OCI-LY1 (cell line): Measurements from ENCODE around the gene TNFRSF6B.

Source experiments
- H2AFZ ChIP-seq: fragments of 200-600 bp; sonication (generic), shearing (Covaris generic); 2 replicates; pipeline ENCODE4 v1.6.0; 2014; ENCODE audit warnings: antibody characterized with exemption, mild to moderate bottlenecking, low read length
- H3F3A ChIP-seq: fragments of 200-600 bp; sonication (generic), shearing (Covaris generic); 2 replicates; pipeline ENCODE4 v1.6.0; 2014; ENCODE audit warnings: mild to moderate bottlenecking, antibody characterized with exemption, low read length, moderate library complexity; ENCODE audit not compliant: insufficient read depth
- H3K27ac ChIP-seq: fragments of 200-600 bp; sonication (generic); 2 replicates; pipeline ENCODE4 v1.5.1; 2014; ENCODE audit warnings: low read length, mixed run types, mild to moderate bottlenecking, low read depth; ENCODE audit not compliant: poor library complexity, severe bottlenecking
- H3K27me3 ChIP-seq: fragments of 200-600 bp; sonication (generic); 2 replicates; pipeline ENCODE4 v1.6.0; 2014; ENCODE audit warnings: antibody characterized with exemption, mild to moderate bottlenecking, low read length, moderate library complexity; ENCODE audit not compliant: insufficient read depth
- H3K36me3 ChIP-seq: fragments of 200-600 bp; sonication (generic); 2 replicates; pipeline ENCODE4 v1.6.1; 2014; ENCODE audit warnings: mild to moderate bottlenecking, antibody characterized with exemption, low read length, moderate library complexity, mixed read lengths; ENCODE audit not compliant: insufficient read depth
- H3K4me1 ChIP-seq: fragments of 200-600 bp; sonication (generic); 2 replicates; pipeline ENCODE4 v1.5.1; 2014; ENCODE audit warnings: mild to moderate bottlenecking, low read length, moderate library complexity; ENCODE audit not compliant: insufficient read depth, severe bottlenecking
- H3K4me2 ChIP-seq: fragments of 200-600 bp; sonication (generic), shearing (Covaris generic); 2 replicates; pipeline ENCODE4 v1.6.1; 2014; ENCODE audit warnings: low read length
- H3K4me3 ChIP-seq: fragments of 200-600 bp; sonication (generic); 2 replicates; pipeline ENCODE4 v1.5.1; 2014; ENCODE audit warnings: low read length, low read depth, mild to moderate bottlenecking, mixed read lengths; ENCODE audit not compliant: poor library complexity, severe bottlenecking
- H3K79me2 ChIP-seq: fragments of 200-600 bp; shearing (Covaris generic); 2 replicates; pipeline ENCODE4 v1.6.1; 2016; ENCODE audit warnings: mixed run types, low read length, mixed read lengths; ENCODE audit not compliant: insufficient read depth
- H3K9ac ChIP-seq: fragments of 200-600 bp; sonication (generic), shearing (Covaris generic); 2 replicates; pipeline ENCODE4 v1.6.1; 2014; ENCODE audit warnings: mild to moderate bottlenecking, low read length, mixed read lengths
- H3K9me2 ChIP-seq: fragments of 200-600 bp; sonication (generic), shearing (Covaris generic); 2 replicates; pipeline ENCODE4 v1.6.1; 2014; ENCODE audit warnings: low read depth, mild to moderate bottlenecking, low read length, mixed read lengths
- H3K9me3 ChIP-seq: fragments of 200-600 bp; shearing (Covaris generic); 2 replicates; pipeline ENCODE4 v1.6.1; 2014; ENCODE audit warnings: low read length, mixed read lengths
- H4K20me1 ChIP-seq: fragments of 200-600 bp; sonication (generic), shearing (Covaris generic); 2 replicates; pipeline ENCODE4 v1.6.0; 2016; ENCODE audit warnings: mild to moderate bottlenecking, low read length; ENCODE audit not compliant: insufficient read depth
- EZH2 ChIP-seq: fragments of 200-600 bp; sonication (generic), shearing (Covaris generic); IDR thresholded peaks from 2 replicates; pipeline ENCODE4 v1.8.0; 2017; ENCODE audit warnings: borderline replicate concordance, mixed run types, mild to moderate bottlenecking, antibody characterized with exemption, low read length, moderate library complexity, mixed read lengths
- TF ChIP-seq, protein P1 (sequence below): fragments of 200-600 bp; sonication (generic), shearing (Covaris generic); IDR thresholded peaks from 2 replicates; pipeline ENCODE4 v1.5.1; 2017; ENCODE audit warnings: mild to moderate bottlenecking, antibody characterized with exemption, low read length, moderate library complexity, mixed read lengths

The TNFRSF6B gene

DNA sequence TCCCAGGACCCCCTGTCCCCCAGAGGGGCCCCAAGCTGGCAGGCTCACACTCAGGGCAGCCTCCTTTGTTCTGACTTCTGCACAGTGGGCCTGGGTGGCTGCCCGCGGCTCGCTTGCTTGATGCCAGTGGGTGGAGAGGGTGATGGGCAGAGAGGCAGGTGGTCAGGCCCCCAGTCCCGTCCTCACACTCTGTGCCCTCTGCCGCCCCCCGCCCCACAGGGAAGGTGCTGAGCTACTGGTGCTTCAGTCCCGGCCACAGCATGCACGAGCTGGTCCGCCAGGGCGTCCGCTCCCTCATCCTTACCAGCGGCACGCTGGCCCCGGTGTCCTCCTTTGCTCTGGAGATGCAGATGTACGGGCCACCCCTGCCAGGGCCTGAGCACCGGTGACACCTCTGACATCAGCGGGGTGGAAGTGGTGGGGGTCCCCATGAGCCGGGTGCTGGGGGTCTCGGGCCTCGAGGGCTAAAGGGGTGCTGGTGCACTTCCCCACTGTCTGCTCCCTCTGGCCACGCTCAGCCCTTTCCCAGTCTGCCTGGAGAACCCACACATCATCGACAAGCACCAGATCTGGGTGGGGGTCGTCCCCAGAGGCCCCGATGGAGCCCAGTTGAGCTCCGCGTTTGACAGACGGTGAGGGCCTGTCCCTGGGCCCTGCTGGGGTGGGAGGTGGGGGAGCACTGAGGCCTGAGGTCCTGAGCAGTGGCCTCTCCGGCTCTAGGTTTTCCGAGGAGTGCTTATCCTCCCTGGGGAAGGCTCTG lies 8.9 kb upstream of the TNFRSF6B start:
- H3K27me3 ChIP-seq: no peaks in the 10 kb centered on the region; the same call in 1 of the 2 replicates
- no peaks in the 10 kb centered on the region for H3K79me2 ChIP-seq
- H3F3A ChIP-seq: no peaks in the 10 kb centered on the region
- no peak overlapping the region for H3K27ac ChIP-seq
- H3K36me3 ChIP-seq: peaks cover 8% of the 10 kb centered on the region
- H3K9ac ChIP-seq: no peak overlapping the region
- no peak overlapping the region for H2AFZ ChIP-seq
- no peak overlapping the region for H3K4me3 ChIP-seq
- no peaks in the 10 kb centered on the region for H3K9me3 ChIP-seq
- no peaks in the 10 kb centered on the region for H4K20me1 ChIP-seq
- H3K4me2 ChIP-seq: no peak overlapping the region
- no peaks in the 10 kb centered on the region for H3K9me2 ChIP-seq
- no peaks in the 10 kb centered on the region for H3K4me1 ChIP-seq
- TF ChIP-seq, protein P1, sequence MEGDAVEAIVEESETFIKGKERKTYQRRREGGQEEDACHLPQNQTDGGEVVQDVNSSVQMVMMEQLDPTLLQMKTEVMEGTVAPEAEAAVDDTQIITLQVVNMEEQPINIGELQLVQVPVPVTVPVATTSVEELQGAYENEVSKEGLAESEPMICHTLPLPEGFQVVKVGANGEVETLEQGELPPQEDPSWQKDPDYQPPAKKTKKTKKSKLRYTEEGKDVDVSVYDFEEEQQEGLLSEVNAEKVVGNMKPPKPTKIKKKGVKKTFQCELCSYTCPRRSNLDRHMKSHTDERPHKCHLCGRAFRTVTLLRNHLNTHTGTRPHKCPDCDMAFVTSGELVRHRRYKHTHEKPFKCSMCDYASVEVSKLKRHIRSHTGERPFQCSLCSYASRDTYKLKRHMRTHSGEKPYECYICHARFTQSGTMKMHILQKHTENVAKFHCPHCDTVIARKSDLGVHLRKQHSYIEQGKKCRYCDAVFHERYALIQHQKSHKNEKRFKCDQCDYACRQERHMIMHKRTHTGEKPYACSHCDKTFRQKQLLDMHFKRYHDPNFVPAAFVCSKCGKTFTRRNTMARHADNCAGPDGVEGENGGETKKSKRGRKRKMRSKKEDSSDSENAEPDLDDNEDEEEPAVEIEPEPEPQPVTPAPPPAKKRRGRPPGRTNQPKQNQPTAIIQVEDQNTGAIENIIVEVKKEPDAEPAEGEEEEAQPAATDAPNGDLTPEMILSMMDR: no peak
- TF ChIP-seq EZH2: no peak

DNA sequence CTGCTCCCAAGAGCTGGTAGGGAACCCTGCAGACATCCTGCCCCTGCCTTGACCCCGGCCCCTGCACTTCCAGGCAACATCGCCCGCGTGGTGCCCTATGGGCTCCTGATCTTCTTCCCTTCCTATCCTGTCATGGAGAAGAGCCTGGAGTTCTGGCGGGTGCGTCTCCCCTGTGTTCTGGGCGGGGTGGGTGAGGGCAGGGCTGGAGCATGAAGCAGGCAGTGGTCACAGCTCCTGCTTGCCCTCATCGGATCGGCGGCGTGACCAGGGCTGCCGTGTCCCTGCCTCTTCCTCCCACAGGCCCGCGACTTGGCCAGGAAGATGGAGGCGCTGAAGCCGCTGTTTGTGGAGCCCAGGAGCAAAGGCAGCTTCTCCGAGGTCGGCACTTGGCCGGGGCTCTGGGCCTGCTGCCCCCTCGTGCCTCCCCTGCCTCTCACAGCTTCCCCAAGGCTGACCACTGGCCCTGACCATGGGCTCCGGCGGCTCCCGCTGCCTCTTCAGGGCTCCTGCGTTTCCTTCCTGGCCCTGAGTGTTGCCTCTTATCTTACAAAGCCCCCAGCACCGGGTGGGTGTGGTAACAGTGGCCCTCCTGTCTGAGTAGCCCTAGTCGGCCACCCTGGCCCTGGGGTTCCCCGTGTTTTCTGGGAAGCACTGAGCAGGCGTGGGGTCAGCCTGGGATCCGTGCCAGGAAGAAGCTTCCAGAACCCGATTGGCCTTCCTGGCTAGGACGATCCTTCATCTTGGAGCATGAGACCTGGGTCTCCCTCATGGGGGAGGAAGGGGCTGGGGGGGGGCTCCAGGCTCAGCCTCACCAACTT lies 8.0 kb upstream of the TNFRSF6B start:
- peaks cover 7% of the 10 kb centered on the region; the same call in 1 of the 2 replicates for H3K36me3 ChIP-seq
- H3K27ac ChIP-seq: no peak overlapping the region
- TF ChIP-seq EZH2: no peak
- TF ChIP-seq, protein P1: no peak

DNA sequence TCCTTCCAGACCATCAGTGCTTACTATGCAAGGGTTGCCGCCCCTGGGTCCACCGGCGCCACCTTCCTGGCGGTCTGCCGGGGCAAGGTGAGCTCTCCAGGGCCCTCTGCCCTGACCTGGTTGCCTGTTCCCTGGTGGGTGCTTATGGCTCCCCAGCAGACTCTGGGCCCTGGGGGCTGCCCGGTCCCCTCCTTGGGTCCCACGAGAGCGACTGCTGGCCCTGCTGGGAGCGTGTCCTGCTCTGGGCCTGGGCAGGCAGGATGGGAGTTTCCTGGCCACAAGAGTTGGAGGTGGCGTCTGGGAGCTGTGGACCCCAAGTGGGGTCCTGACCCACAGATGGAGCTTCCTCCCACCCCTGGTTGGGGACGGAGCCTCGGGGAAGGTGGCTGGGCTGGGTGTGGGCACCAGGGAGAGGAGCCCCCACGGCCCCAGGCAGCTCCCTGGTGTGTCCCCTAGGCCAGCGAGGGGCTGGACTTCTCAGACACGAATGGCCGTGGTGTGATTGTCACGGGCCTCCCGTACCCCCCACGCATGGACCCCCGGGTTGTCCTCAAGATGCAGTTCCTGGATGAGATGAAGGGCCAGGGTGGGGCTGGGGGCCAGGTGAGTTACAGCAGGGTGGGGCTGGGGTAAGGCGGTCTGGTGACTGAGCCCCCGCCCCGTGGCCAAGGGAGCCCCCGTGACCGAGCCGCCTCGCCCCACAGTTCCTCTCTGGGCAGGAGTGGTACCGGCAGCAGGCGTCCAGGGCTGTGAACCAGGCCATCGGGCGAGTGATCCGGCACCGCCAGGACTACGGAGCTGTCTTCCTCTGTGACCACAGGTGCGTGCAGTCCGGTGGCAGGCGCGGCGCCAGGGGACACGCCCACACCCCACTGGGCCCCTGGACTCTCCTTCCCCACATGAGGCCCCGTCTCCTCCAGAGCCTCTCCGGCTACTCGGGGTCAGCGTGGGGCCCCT lies 7.1 kb upstream of the TNFRSF6B start:
- Histone ChIP-seq H4K20me1 (no peaks in the 10 kb centered on the region), H3K9ac (no peak overlapping the region), H3K27ac (no peak overlapping the region), H3K4me3 (no peak overlapping the region), H3K9me2 (no peaks in the 10 kb centered on the region), H3K36me3 (no peaks in the 10 kb centered on the region), H3K4me2 (no peak overlapping the region), H3K27me3 (no peaks in the 10 kb centered on the region; the same call in 1 of the 2 replicates), H3K4me1 (no peaks in the 10 kb centered on the region), H3F3A (no peaks in the 10 kb centered on the region), H3K9me3 (no peaks in the 10 kb centered on the region), H2AFZ (no peak overlapping the region), H3K79me2 (no peaks in the 10 kb centered on the region)
- TF ChIP-seq, protein P1: no peak
- TF ChIP-seq EZH2: no peak

More for the DNA sequence above, 8.0 kb upstream of the TNFRSF6B start:
- H3K9ac ChIP-seq: no peak overlapping the region
- H3K9me2 ChIP-seq: no peaks in the 10 kb centered on the region
- H3F3A ChIP-seq: no peaks in the 10 kb centered on the region
- no peaks in the 10 kb centered on the region for H3K79me2 ChIP-seq
- H3K4me2 ChIP-seq: no peak overlapping the region
- H3K27me3 ChIP-seq: no peaks in the 10 kb centered on the region; the same call in 1 of the 2 replicates
- H4K20me1 ChIP-seq: no peaks in the 10 kb centered on the region
- H3K9me3 ChIP-seq: no peaks in the 10 kb centered on the region
- no peak overlapping the region for H3K4me3 ChIP-seq
- no peak overlapping the region for H2AFZ ChIP-seq
- H3K4me1 ChIP-seq: no peaks in the 10 kb centered on the region
